Uterus (tissue), 4 donors: ENCODE results near the gene TAF11L5. TPM values are rescaled to one million over a fixed set of nuclear protein-coding genes. Genes with fewer than 3 reads are reported as not detected.
"Not testable (repeated sequence)": the region's sequence is repeated elsewhere in the genome, so short reads cannot be mapped to it uniquely, and the experiment has no call there.

ENCODE experiments used
- DNase-seq, 2 donors: peaks; one replicate each; pipeline ENCODE4 v3.0.0-alpha.2; 2019 to 2020
- H3K27ac ChIP-seq, 2 donors: fragments of 200-600 bp; sonication (generic); 1 replicate in 1 of 2; 2 replicates in 1 of 2; pipeline ENCODE4 v1.5.1; 2016 to 2018
- H3K27me3 ChIP-seq, 2 donors: fragments of 200-600 bp; sonication (generic); one replicate each; pipeline ENCODE4 v1.5.1; 2018 to 2019; ENCODE audit warnings: control low read depth in 1 of 2
- H3K36me3 ChIP-seq, 2 donors: fragments of 200-600 bp; sonication (generic); one replicate each; pipeline ENCODE4 v1.5.1; 2019; ENCODE audit warnings: control low read depth in 1 of 2
- H3K4me1 ChIP-seq, 2 donors: fragments of 200-600 bp; sonication (generic); one replicate each; pipeline ENCODE4 v1.5.1; 2018 to 2019; ENCODE audit warnings: control low read depth in 1 of 2
- H3K4me3 ChIP-seq, 2 donors: fragments of 200-600 bp; sonication (generic); 1 replicate in 1 of 2; 2 replicates in 1 of 2; pipeline ENCODE4 v1.5.1; 2018 to 2019; ENCODE audit warnings: mild to moderate bottlenecking in 1 of 2
- H3K9me3 ChIP-seq, 2 donors: fragments of 200-600 bp; sonication (generic); one replicate each; pipeline ENCODE4 v1.5.1; 2019; ENCODE audit warnings: control low read depth in 1 of 2
- CTCF ChIP-seq, 4 experiments: fragments of 200-600 bp in 2 of 4; fragments of 450-650 bp in 2 of 4; sonication (generic) in 2 of 4; IDR thresholded peaks; one replicate each; pipeline ENCODE4 v1.5.1; 2016 to 2019; ENCODE audit warnings: antibody characterized with exemption in 4 of 4, mild to moderate bottlenecking in 2 of 4, moderate library complexity in 1 of 4
- POLR2A ChIP-seq, 2 donors: fragments of 450-650 bp; IDR thresholded peaks; one replicate each; pipeline ENCODE4 v1.6.1; 2016; ENCODE audit warnings: antibody characterized with exemption in 2 of 2, mild to moderate bottlenecking in 1 of 2, moderate library complexity in 1 of 2
- intact Hi-C: fragments of 100-400 bp; cut with DNase I; formaldehyde crosslinking; loops from one replicate; pipeline ENCODE4 v1.15.1; 2023; ENCODE audit warnings: low total_unique reads
- total RNA-seq, 4 donors: library from RNA; depleted of rRNA in 3 of 4; stranded (reverse); fragments of >200 nt in 3 of 4; gene quantifications; one replicate each; pipeline versions ENCODE4 v1.1.0 to v1.2.4, GENCODE V29; 2014 to 2023
- donor health status: DM: yes; HTN: yes; CAD: no.

Gene TAF11L5
- total RNA-seq: not detected

GRCh38 chr5:17524935-17525334 is at the start of gene TAF11L5:
TSS of gene TAF11L5 (plus strand) at chr5:17525235.
- H3K4me1 ChIP-seq, H3K4me3 ChIP-seq, intact Hi-C loops, DNase-seq, H3K27me3 ChIP-seq, H3K9me3 ChIP-seq, H3K36me3 ChIP-seq, H3K27ac ChIP-seq: not testable (repeated sequence)

- TF ChIP-seq POLR2A (IDR thresholded peaks at IDR 0.05) (no peak), CTCF (IDR thresholded peaks at IDR 0.05) (no peak)
- no peak for DNase-seq
- H3K36me3 ChIP-seq: no peaks in the 10 kb centered on the region
- H3K27me3 ChIP-seq: no peaks in the 10 kb centered on the region
- no peaks in the 10 kb centered on the region for H3K4me1 ChIP-seq
- intact Hi-C loops: no loop called here
- H3K27ac ChIP-seq: no peak overlapping the region
- no peaks in the 10 kb centered on the region for H3K9me3 ChIP-seq
- no peak overlapping the region for H3K4me3 ChIP-seq
Measured at GRCh38 chr5:17477043-17477442, 48.0 kb upstream of the TAF11L5 start.

- intact Hi-C loops: no loop called here
- DNase-seq: no peak
- TF ChIP-seq POLR2A (IDR thresholded peaks at IDR 0.05) (no peak), CTCF (IDR thresholded peaks at IDR 0.05) (no peak)
- Histone ChIP-seq H3K36me3 (no peaks in the 10 kb centered on the region), H3K27me3 (no peaks in the 10 kb centered on the region), H3K27ac (no peak overlapping the region), H3K9me3 (no peaks in the 10 kb centered on the region), H3K4me3 (no peak overlapping the region), H3K4me1 (no peaks in the 10 kb centered on the region)
Measured at GRCh38 chr5:17477573-17478265, 47.3 kb upstream of the TAF11L5 start.

GRCh38 chr5:17481378-17481777 is 43.7 kb upstream of the TAF11L5 start:
- H3K4me1 ChIP-seq: no peaks in the 10 kb centered on the region
- intact Hi-C loops: no loop called here
- no peak for TF ChIP-seq CTCF (IDR thresholded peaks at IDR 0.05)
- no peak for TF ChIP-seq POLR2A (IDR thresholded peaks at IDR 0.05)
- H3K4me3 ChIP-seq: no peak overlapping the region
- no peaks in the 10 kb centered on the region for H3K9me3 ChIP-seq
- no peak for DNase-seq
- H3K27ac ChIP-seq: no peak overlapping the region
- no peaks in the 10 kb centered on the region for H3K27me3 ChIP-seq
- H3K36me3 ChIP-seq: no peaks in the 10 kb centered on the region

GRCh38 chr5:17482790-17483189 is 42.2 kb upstream of the TAF11L5 start:
- intact Hi-C loops: no loop called here
- DNase-seq: no peak
- Histone ChIP-seq H3K9me3 (no peaks in the 10 kb centered on the region), H3K4me1 (no peaks in the 10 kb centered on the region), H3K27ac (no peak overlapping the region), H3K27me3 (no peaks in the 10 kb centered on the region), H3K4me3 (no peak overlapping the region), H3K36me3 (no peaks in the 10 kb centered on the region)
- TF ChIP-seq CTCF (IDR thresholded peaks at IDR 0.05): no peak
- no peak for TF ChIP-seq POLR2A (IDR thresholded peaks at IDR 0.05)

GRCh38 chr5:17486464-17487173 is 38.4 kb upstream of the TAF11L5 start:
- DNase-seq, H3K27ac ChIP-seq, H3K9me3 ChIP-seq, H3K27me3 ChIP-seq, H3K36me3 ChIP-seq, H3K4me3 ChIP-seq, H3K4me1 ChIP-seq, intact Hi-C loops: not testable (repeated sequence)
